ENCODE measurements around the gene ZNF496. TPM values are rescaled to one million over a fixed set of nuclear protein-coding genes. Genes with fewer than 3 reads are reported as not detected.

The ZNF496 gene
- total RNA-seq, 2 donors from 2014 or later, result 63.5 to 65.6 TPM

DNA sequence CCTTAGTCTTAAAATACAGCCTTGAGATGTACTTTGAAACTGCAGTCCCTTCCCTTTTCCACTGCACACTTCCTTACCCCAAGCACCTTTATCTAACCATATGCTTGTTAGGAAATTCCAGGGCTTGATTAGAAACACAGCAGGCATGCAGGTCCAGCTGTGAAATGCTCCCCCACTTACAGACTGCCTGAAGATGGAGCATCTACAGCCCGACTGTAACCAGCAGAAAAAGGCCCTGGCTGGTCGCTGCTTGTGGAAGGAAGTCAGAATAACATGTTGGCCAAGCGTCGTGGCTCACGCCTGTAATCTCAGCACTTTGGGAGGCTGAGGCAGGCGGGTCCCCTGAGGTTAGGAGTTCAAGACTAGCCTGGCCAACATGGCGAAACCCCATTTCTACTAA, 38.6 kb downstream of the ZNF496 start:
- no peak overlapping the region for H3K9ac ChIP-seq (ENCODE audit: extremely low read depth, low read length, poor library complexity, severe bottlenecking)
- no peak overlapping the region for H3K27ac Mint-ChIP-seq
- H3K4me1 ChIP-seq (ENCODE audit: control insufficient read depth, insufficient read depth, low read length), result peaks cover 28% of the 10 kb centered on the region
- peaks cover 7% of the 10 kb centered on the region for H3K9me3 Mint-ChIP-seq
- H3K4me1 Mint-ChIP-seq, result peaks cover 57% of the 10 kb centered on the region
- H3K36me3 Mint-ChIP-seq (ENCODE audit: low read depth), result peaks cover 9% of the 10 kb centered on the region
- no peak overlapping the region for H3K4me3 ChIP-seq (ENCODE audit: low read length)
- no peaks in the 10 kb centered on the region for H3K27me3 ChIP-seq (ENCODE audit: control insufficient read depth, insufficient read depth, low read length, poor library complexity, severe bottlenecking)
- WGBS, 2 experiments (ENCODE audit: insufficient coverage in 1 of 2, insufficient read length in 1 of 2), result 75 to 79% methylated on average over 7 of the region's 7 CpGs
- DNase-seq, result peak; percentile 61
- no peaks in the 10 kb centered on the region for H3K27me3 Mint-ChIP-seq (ENCODE audit: insufficient read depth)
- H3K9me3 ChIP-seq (ENCODE audit: control insufficient read depth, low read length), result no peaks in the 10 kb centered on the region
- no peak overlapping the region for H3K27ac ChIP-seq (ENCODE audit: low read depth, low read length)
- TF ChIP-seq, protein P1, sequence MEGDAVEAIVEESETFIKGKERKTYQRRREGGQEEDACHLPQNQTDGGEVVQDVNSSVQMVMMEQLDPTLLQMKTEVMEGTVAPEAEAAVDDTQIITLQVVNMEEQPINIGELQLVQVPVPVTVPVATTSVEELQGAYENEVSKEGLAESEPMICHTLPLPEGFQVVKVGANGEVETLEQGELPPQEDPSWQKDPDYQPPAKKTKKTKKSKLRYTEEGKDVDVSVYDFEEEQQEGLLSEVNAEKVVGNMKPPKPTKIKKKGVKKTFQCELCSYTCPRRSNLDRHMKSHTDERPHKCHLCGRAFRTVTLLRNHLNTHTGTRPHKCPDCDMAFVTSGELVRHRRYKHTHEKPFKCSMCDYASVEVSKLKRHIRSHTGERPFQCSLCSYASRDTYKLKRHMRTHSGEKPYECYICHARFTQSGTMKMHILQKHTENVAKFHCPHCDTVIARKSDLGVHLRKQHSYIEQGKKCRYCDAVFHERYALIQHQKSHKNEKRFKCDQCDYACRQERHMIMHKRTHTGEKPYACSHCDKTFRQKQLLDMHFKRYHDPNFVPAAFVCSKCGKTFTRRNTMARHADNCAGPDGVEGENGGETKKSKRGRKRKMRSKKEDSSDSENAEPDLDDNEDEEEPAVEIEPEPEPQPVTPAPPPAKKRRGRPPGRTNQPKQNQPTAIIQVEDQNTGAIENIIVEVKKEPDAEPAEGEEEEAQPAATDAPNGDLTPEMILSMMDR (conservative IDR thresholded peaks at IDR 0.05), result no peak
- no peak overlapping the region for H3K4me3 Mint-ChIP-seq
- H3K36me3 ChIP-seq (ENCODE audit: control insufficient read depth, insufficient read depth, low read length), result peaks cover 8% of the 10 kb centered on the region

GRCh38 chr1:247291833-247292561, 39.7 kb downstream of the ZNF496 start:
- Histone ChIP-seq H3K27me3 (ENCODE audit: control insufficient read depth, insufficient read depth, low read length, poor library complexity, severe bottlenecking) (no peaks in the 10 kb centered on the region), H3K27ac (ENCODE audit: low read depth, low read length) (no peak overlapping the region), H3K9me3 (ENCODE audit: control insufficient read depth, low read length) (no peaks in the 10 kb centered on the region), H3K36me3 (ENCODE audit: control insufficient read depth, insufficient read depth, low read length) (no peaks in the 10 kb centered on the region), H3K9ac (ENCODE audit: extremely low read depth, low read length, poor library complexity, severe bottlenecking) (no peak overlapping the region), H3K4me3 (ENCODE audit: low read length) (no peak overlapping the region), H3K4me1 (ENCODE audit: control insufficient read depth, insufficient read depth, low read length) (peaks cover 23% of the 10 kb centered on the region)
- Mint-ChIP-seq H3K27ac (no peak overlapping the region), H3K4me1 (peaks cover 49% of the 10 kb centered on the region), H3K36me3 (ENCODE audit: low read depth) (peaks cover 10% of the 10 kb centered on the region), H3K27me3 (ENCODE audit: insufficient read depth) (no peaks in the 10 kb centered on the region), H3K4me3 (no peak overlapping the region), H3K9me3 (peaks cover 13% of the 10 kb centered on the region)
- peak; percentile 65 for DNase-seq
- TF ChIP-seq, protein P1 (conservative IDR thresholded peaks at IDR 0.05), result no peak
- WGBS, 2 experiments (ENCODE audit: insufficient coverage in 1 of 2, insufficient read length in 1 of 2), result 78 to 80% methylated on average over 12 to 17 of the region's 17 CpGs

DNA sequence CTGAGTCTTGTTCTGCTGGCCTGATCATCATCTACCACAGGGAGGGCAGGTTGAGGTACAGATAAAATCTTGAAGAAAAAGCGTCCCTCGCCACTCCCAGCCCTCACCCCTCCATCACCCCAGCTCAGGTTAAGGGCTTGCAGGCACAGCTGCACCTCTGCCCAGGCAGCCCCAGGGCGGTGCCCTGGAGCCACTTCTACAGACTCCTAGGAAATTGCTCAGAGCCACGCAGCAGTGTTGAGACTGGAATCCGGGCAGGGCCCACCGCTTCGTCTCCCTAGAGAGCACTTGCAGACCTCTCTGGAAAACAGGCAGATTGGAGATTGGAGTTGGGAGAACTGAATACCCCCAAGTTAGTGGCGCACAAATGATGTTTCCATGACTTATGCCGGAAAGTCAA, 40.5 kb downstream of the ZNF496 start:
- H3K4me3 ChIP-seq (ENCODE audit: low read length), result no peak overlapping the region
- no peaks in the 10 kb centered on the region for H3K36me3 ChIP-seq (ENCODE audit: control insufficient read depth, insufficient read depth, low read length)
- H3K27ac ChIP-seq (ENCODE audit: low read depth, low read length), result no peak overlapping the region
- no peaks in the 10 kb centered on the region for H3K27me3 Mint-ChIP-seq (ENCODE audit: insufficient read depth)
- H3K4me3 Mint-ChIP-seq, result no peak overlapping the region
- H3K36me3 Mint-ChIP-seq (ENCODE audit: low read depth), result peaks cover 18% of the 10 kb centered on the region
- DNase-seq, result peak; percentile 24
- no peaks in the 10 kb centered on the region for H3K27me3 ChIP-seq (ENCODE audit: control insufficient read depth, insufficient read depth, low read length, poor library complexity, severe bottlenecking)
- H3K9me3 Mint-ChIP-seq, result peaks cover 20% of the 10 kb centered on the region
- H3K9ac ChIP-seq (ENCODE audit: extremely low read depth, low read length, poor library complexity, severe bottlenecking), result no peak overlapping the region
- H3K9me3 ChIP-seq (ENCODE audit: control insufficient read depth, low read length), result no peaks in the 10 kb centered on the region
- H3K4me1 ChIP-seq (ENCODE audit: control insufficient read depth, insufficient read depth, low read length), result peaks cover 23% of the 10 kb centered on the region
- TF ChIP-seq, protein P1 (conservative IDR thresholded peaks at IDR 0.05), result no peak
- peaks cover 43% of the 10 kb centered on the region for H3K4me1 Mint-ChIP-seq
- 79 to 87% methylated on average over 6 to 9 of the region's 9 CpGs for WGBS, 2 experiments (ENCODE audit: insufficient coverage in 1 of 2, insufficient read length in 1 of 2)
- no peak overlapping the region for H3K27ac Mint-ChIP-seq

All from endodermal cell (in vitro differentiated cells).